Hindlimb muscle (tissue), 1 donor: ENCODE measurements around the gene VTN. TPM values are rescaled to one million over a fixed set of nuclear protein-coding genes. Genes with fewer than 3 reads are reported as not detected.

Source experiments
- DNase-seq: peaks from one replicate; pipeline ENCODE4 v3.0.0-alpha.2; 2013
- polyA plus RNA-seq: library from polyadenylated mRNA; unstranded; fragments of 120-200 nt; gene quantifications from one replicate; pipeline ENCODE4 v1.2.1, GENCODE V29; 2013; ENCODE audit not compliant: insufficient read length

VTN gene, protein sequence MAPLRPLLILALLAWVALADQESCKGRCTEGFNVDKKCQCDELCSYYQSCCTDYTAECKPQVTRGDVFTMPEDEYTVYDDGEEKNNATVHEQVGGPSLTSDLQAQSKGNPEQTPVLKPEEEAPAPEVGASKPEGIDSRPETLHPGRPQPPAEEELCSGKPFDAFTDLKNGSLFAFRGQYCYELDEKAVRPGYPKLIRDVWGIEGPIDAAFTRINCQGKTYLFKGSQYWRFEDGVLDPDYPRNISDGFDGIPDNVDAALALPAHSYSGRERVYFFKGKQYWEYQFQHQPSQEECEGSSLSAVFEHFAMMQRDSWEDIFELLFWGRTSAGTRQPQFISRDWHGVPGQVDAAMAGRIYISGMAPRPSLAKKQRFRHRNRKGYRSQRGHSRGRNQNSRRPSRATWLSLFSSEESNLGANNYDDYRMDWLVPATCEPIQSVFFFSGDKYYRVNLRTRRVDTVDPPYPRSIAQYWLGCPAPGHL
- 1.2 TPM for polyA plus RNA-seq

DNA sequence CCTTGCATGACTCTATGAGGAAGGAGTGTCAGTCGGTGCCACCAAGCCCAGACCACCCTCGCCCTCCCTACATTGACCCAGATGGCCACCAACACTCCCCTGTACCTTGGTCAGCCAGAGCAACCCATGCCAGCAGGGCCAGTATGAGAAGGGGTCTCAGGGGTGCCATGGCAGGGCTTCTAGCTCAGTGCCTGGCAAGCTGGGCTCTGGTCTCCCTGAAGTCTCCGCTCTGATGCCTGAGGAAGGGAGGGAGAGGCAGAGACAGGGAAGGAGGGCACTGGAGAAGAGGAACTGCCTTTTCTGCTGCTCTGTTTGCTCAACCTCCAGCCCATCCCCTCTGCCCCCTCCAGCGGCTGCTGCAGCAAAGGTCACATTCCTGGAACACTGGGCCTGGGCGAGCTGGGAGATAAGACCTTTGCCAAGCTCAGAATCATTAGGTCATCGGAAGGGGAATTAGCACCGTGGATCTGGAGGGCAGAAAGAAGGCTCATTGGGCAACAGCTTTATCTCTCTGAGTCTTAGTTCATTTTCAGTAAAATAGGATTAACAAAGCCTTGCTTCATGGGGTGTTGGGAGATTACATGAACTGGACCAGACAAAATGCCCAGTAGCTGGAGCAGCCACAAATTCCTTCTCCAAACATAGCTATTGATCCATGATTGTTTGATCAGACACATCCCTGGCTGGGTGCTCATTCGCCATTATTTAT lies at the start of gene VTN:
Gene VTN (minus strand): TSS at position 273 of the 709 bp plus-strand sequence. CDS start 104 bp downstream, at position 169.
- no peak for DNase-seq

DNA sequence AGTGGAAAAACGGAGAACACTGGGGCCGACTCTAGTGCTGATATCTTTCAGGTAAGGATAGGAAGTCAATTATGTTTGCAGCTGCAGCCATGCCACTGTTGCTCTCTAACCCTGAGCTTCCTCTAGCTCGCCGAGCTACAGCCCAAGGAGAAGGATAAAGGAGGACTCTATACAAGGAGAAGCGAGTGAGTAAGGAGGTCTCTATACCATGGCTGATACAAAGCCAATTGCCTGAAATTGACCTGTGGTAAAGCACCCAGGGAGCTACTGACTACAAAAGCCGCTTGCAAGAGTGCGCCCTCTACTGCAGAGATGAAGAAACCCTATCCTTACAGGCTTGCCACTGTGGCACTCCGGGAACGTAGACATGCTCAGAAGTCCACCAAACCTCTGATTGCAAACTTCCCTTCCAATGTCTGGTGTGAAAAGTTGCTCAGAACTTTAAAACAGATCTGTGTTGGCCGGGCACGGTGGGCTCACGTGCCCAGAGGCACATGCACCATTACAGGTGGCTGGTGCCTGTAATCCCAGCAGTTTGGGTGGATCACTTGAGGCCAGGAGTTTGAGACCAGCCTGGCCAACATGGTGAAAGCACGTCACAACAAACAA lies 46.7 kb upstream of the VTN start:
- DNase-seq = no peak

DNA sequence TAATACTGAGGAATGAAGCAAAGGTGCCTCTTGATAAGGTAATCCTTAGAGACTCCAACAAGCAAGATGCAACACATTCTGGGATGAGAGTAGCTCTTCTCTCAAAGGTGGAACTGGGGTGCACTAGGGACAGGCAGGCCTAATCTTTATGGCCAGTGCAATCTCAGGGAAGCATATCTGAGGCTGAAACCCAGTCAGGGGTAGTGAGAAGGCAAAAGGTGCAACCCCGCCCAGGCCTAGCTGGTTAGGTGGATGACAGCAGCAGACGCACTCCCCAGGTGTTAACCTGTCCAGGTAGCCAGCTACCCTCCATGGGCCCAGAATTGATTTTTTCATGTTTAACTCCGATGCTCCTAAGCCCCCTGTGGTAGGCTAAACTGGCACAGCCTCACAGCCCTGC lies 45.8 kb upstream of the VTN start:
- DNase-seq = no peak

DNA sequence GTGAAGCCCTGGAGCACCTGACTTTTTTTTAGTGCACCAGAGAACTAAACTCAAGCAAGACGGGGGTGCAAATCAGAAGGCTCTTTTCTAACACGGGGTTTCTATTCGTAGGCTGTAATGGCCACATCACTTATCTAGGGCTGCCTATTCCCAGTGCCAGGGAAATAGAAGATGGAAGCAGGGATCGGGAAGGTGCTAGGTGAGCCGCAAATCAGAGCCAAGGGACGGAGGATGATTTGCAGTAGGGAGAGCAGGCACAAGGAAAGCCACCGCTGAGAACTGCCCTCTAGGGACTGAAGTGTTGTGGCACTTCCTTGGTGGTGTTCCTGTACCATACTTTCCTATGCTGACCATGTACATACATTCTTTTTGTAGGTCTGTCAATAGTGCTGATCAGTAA lies 43.7 kb upstream of the VTN start:
- no peak for DNase-seq

DNA sequence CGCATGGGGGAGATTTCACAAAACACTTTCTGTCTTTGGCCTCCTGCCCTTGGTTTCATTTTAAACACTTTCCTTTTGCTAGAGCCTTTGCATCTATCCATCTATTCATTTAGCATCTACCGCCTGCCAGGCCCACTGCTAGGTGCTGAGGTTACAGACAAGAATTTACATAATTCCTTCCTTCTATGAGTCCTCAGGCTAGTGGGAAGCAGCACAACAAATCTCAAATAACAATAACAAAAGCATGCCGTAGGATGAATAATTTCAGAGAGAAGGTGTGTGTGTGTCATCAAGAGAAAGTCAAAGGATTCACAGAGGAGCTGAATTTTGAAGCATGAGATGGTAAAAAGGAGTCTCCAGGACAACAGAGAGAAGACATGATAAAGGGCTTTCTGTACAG lies 42.0 kb upstream of the VTN start:
- DNase-seq = no peak

DNA sequence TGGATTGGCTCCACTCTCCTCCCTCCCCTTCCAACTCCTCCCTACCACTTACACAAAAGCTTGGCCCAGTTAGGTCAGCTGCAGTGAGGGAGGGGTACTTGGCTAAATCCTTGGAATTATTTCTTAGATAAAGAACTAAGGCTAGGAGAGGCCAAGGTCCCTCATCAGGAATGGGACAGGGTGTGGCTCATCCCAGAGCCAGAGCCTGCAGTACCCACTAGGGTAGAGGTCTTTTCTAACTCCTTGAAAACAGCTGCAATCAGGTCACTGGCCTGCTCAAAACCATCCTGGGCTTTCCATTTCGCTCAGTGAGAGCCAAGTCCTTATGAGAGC lies 37.8 kb upstream of the VTN start:
- no peak for DNase-seq

DNA sequence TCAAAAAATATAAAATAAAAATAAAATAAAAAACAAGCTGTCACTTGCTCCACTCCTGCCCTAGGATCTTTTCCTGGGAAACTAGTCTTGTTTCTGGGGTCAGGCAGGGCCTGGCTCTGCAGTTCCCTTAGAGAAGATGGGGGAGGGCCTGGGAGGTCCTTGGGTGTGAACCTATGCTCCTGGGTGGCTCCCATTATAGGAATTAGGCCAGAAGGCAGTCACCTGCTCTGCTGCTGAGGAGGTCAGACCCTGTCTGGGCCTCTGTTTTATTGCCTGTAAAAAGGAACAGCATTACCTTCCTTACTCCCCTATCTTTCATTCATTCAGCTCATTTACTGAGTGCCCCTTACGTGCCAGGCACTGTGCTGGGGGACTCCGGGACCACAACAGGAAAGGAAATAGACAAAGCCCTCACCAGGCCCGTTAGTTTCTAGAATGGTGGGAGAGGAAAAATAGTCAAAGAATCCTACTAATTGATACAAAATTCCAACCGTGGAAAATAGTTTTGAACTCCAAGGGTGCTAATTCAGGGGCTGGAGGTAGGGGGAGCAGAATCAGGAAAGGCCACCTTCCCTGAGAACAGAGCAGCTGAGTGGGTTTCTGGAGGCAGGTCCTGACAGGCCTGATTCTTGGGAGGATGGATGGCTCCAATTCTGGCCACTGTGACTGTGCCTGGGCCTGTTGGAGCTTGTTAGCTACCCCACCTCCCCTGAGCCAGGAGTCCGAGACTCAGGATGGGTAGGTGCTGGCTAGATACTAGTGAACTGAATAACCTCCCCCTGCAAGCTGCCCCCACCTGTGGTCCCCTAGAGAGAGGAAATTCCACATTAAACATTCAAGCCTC lies 37.2 kb upstream of the VTN start:
- DNase-seq = no peak

DNA sequence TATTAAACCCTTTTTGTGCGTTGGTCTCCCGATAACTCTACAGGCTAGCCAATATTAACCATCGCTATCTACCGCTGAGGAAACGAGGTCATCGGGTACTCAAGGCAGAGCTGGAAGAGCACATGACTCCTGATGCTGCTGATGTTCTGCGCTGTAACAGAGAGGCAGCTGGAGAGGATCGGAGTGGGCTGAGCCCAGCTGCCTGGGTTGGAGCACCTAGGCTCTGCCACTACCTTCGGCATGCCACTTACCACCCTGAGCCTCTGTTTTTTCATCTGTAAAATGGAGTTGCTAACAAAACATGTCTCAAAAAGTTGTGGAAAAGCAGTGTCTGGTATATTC lies 36.3 kb upstream of the VTN start:
- no peak for DNase-seq

DNA sequence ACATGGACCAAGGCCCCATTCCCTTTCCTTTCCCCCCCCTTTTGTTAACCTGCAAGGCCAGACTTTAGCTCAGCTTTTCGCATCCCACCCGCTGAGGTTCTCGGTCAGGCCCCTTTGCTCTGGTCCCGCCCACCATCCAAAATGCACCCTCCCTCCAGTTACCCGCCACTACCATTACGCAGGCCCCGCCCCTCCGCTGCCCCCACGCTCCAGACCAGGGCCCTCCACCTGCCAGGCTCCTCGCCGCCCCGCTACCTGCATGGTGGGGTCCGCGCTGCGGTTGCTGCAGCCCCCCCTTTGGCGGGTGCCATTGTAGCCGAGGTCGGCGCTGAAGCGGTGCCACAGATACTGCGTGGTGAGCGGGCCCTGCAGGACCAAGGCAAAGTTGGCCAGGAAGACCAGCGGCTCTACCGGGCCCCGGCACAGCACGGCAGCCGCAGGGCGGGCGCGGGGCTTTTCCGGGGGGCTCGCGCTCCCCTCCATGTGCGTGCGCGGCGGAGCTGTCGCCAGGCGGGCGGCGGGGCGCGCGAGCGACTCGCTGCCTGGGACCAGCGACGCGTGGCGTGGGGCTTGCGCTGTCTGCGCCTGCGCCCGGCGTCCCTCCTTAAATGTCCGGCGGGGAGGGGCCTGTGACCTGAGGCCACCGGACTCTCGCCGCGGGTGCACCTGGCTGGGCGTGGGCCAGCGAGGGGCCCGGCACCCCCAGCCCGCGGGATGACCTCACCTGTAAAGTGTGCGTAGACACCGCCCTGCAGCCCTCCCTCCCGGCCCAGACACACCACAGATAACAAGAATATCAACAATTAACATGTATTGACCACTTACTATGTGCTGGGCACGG lies 35.7 kb upstream of the VTN start, which contains the start of gene SLC46A1:
Gene SLC46A1 (minus strand): TSS at position 581 of the 841 bp plus-strand sequence. CDS start 98 bp downstream, at position 483.
- DNase-seq = peak; percentile 68

DNA sequence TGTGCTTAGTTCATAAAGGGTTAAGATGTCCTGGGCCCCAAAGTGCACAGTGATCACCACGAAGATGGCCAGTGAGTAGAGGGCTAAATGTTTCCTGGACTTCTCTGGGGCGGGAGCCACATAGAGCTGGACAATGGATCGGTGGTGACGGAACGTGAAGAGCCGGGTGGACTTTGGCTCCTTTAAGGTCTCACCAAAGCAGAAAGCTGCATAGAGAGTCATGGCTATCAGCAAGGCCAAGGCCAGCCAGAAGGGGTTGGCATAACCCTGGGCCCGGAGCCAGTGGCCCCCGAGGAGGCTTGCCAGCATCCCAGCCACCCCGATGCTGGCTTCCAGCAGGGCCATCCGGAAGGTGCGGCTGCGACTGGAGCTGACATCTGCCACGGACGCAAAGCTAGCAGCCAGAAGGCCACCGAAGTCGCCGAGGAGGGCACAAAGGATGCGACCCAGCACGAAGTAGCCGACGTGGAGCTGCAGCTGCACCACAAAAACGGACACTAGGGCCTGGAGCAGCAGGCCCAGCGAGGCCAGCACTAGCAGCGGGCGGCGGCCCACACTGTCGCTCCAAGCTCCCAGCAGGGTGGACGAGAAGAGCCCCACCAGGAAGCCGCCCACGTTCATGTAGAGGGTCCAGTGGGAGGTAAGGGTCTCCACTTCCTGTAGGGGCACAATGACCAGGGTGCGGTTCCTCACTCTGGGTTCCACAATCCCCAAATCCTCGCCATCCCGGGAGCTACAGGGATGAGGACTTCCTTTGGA lies 34.9 kb upstream of the VTN start:
- no peak for DNase-seq

DNA sequence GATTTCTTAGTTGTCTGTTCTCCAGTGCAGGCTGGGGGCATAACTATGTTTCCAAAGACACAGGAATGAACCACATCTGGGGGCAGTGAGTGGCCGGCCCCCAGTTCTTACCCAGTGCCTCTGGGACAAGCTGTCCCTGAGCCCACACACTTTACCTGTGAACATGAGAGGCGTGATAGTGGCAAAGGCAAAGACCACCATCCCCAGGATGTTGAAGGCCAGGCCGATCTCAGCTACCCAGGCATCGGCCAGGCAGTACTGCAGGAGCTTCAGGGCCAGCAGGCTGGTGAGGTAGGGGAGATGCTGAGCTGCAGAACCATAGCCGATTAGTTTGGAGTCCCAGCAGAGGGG lies 34.3 kb upstream of the VTN start:
- DNase-seq = no peak

DNA sequence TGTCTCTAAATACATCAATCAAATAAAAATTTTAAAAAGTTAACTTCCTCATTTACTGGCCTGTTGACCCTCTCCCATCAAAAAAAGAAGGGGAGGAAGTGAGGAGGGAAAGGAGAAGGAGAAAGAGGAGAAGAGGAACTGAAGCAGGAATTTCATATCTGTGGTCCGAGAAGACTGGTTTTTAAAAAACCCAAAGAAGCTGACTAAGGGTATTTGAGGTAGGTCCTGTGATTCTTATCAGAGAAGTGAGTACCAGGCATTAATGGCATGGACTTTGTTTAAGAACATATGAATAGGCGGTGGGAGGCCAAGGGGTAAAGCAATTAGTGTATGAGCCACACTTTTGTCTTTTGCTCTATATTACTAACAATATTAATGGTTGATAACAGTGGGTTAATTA lies 33.9 kb upstream of the VTN start:
- DNase-seq = no peak

DNA sequence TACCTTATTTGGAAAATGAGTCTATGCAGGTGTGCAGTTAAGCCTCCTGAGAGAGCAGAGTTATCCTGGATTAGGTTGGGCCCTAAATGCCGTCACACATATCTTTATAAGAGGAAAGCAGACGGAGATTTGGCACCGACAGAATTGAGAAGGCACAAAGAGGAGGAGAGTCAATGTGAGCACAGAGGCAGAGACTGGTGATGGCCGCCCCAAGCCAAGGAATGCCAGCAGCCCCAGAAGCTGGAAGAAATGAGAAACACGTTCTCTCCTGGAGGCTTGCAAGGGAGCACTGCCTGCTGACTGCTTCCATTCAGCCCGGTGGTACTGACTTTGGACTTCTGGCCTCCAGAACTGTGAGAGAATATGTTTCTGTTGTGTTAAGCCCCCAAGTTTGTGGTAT lies 32.7 kb upstream of the VTN start:
- DNase-seq = no peak

DNA sequence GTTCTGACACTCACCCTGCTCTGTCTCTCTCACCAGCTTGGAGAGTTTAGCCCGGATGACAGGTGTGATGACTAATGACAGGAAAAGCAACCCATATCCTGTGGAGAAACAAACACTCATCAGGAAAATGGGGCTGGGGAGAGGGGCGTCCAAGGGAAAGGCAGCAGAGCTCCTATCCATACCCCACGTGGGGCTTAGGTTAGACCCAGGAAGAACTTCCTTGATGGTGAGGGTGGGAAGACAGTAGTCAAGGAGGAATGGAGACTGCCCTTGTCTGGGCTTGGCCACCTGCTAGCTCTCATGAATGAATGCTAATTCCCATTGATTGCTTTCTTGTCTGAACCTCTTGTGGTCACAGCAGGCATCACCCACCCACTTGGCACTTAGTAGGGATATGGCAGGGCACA lies 32.1 kb upstream of the VTN start:
- no peak for DNase-seq

DNA sequence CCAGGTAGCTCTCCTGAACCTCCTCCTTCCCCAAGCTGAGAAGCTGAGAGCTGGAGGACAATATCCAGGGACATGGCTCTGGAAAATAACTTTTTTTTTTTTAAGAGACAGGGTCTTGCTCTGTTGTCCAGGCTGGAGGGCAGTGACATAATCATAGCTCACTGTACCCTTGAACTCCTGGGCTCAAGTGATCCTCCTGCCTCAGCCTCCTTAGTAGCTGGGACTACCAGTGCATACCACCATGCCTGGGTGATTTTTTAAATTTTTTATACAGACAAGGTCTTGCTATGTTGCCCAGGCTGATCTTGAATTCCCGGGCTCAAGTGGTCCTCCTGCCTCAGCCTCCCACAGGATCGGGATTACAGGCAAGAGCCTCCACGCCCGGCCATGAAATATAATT lies 29.7 kb upstream of the VTN start:
- no peak for DNase-seq

DNA sequence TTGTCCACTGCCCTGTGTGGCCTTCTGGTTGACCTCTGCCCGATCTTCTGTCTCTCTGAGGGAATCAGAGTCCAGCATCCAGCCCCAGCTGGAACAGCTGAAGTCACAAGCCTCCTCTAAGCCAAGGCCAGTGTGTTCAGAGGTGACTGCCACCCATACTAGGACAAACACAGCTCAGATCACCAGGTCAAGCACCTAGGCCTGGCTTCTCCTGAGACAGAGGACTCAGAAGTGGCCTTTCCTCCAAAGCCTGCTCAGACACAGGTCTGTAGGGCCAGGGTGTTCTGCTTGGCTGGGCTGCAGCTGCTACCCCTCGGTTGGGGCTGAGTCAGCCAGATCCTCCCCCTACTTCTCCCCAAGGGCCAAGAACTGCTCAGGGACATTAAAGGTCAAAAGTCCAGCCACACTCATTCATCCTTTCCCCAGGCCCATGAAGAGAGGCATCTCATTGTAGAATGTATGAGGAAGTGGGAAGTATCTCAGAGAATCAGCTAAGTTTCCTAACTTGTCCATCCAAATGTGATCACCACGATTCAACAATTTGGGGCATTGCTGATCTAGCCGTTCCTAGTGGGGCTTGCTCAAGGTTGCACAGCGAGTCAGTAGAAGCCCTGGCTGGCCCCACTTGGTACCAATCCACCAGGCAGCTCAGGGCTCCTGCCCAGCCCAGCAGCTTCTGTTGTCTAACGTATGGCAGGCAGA lies 28.3 kb upstream of the VTN start:
- DNase-seq = no peak

DNA sequence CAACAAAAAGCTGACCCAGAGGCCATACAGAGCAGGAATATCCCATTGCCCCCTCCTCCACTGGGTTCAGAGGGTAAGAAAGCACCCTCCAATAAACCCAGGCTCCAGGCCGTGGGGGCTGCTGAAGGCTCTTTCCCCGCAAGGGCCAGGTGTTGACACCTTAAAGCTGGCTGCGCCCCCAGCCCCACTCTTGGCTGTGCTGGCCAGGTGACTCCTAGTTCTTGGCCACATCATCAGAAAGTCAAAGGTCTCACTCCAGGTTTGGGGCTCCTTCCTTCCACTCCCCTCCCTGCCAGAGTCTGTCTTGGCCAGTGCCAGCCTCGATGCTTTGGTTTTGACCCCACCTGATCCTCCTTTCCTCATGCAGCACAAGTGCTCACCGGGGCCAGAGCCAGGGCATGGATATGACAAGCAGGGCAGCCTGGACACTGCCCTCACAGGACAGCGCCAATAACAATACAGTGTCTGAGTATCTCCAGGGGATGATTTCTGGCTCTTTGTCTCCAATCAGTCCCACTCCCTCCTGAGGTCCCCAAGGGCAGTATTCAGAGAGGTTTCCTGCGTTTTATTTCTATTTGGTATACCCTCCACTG lies 27.7 kb upstream of the VTN start:
- DNase-seq = no peak

DNA sequence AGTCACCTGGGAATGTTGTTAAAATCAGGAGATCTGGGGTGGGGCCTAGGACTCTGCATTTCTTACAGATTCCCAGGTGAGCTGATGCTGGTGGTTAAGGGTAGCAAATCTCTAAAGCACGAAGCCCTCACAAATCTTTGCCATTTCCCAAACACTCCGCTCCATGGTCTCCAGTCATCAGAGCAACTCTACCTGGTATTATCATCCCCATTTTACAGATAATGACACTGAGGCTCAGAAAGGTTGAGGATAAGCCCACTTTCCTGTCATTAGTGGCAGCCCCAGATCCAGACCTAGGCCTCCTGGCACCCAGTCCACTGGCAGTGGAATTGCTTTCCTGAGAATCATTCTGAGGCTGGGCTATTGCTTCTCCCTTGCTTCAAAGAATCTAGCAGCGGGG lies 27.2 kb upstream of the VTN start:
- DNase-seq = no peak

DNA sequence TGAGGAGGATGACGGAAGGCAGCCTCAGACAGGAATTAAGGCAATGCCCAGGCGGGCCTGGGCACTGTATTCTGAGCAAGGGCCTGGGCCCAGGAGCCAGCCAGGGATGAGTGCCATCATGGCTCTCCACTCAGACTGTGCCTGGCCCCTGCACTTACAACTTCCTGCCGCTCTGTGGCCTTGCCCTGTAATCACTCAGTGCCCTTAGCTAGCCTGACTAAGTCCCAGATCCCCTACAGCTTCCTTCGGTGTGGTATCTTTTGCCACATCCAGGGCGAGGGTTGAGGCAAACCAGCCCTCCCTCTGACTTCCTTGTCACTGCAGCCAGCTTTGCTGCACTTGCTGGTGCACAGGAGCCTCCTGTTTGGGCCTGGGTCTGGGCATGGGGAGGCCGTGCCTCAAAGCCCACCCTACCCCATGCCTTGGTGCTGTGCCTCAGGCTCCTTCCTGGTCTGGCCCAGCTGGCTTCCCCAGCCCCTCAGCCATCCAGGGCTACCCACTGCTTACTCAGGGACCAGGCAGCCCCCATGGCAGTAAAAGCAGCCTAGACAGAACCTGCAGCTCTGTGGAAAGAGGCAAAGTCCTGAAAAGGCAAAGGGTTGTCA lies 26.6 kb upstream of the VTN start:
- DNase-seq = no peak

DNA sequence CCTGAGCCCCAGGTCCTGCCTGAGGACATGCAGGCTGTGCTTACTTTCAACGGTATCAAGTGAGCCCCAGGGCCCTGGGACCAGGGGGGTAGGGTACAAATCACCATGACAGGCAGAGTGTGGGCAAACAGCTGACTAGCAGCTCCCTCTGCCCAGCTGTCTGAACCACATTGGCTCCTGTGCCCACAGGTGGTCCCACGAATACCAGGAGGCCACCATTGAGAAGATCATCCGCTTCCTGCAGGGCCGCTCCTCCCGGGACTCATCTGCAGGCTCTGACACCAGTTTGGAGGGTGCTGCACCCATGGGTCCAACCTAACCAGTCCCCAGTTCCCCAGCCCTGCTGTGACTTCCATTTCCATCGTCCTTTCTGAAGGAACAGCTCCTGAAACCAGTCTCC lies 25.9 kb upstream of the VTN start:
- DNase-seq = no peak
